Activated naive CD4-positive, alpha-beta T cell treated with anti-CD3 and anti-CD28 coated beads for 36 hours (primary cell): ENCODE results near the gene SLC8A1. TPM values are rescaled to one million over a fixed set of nuclear protein-coding genes. Genes with fewer than 3 reads are reported as not detected.
"Not testable (repeated sequence)": the region's sequence is repeated elsewhere in the genome, so short reads cannot be mapped to it uniquely, and the experiment has no call there.

ENCODE experiments used
- CTCF ChIA-PET: fragments of 350-600 bp; sonication (Branson Sonifier 250); formaldehyde crosslinking; loops from one replicate; lab custom pipeline; 2021; ENCODE audit warnings: antibody characterized with exemption; lab: Charles Lee
- DNase-seq: peaks from one replicate; pipeline ENCODE4 v3.0.0-alpha.2; 2020
- H3K27ac Mint-ChIP-seq: one replicate; pipeline ENCODE4 v1.8.0; 2021; ENCODE audit warnings: mild to moderate bottlenecking, mixed read lengths
- H3K27me3 Mint-ChIP-seq: one replicate; pipeline ENCODE4 v1.8.0; 2021; ENCODE audit warnings: low read depth, mixed read lengths
- H3K36me3 Mint-ChIP-seq: one replicate; pipeline ENCODE4 v1.8.0; 2021; ENCODE audit warnings: low read depth, mixed read lengths
- H3K4me1 Mint-ChIP-seq: one replicate; pipeline ENCODE4 v1.8.0; 2021; ENCODE audit warnings: low read depth, mixed read lengths
- H3K4me3 Mint-ChIP-seq: one replicate; pipeline ENCODE4 v1.8.0; 2021; ENCODE audit warnings: mild to moderate bottlenecking, moderate library complexity, mixed read lengths
- H3K9me3 Mint-ChIP-seq: one replicate; pipeline ENCODE4 v1.8.0; 2021; ENCODE audit warnings: mixed read lengths
- intact Hi-C: fragments of 100-400 bp; cut with micrococcal nuclease; formaldehyde crosslinking; loops from one replicate; pipeline ENCODE4 v1.15.1; 2023
- total RNA-seq, 2 experiments: library from RNA; stranded (reverse); gene quantifications; one replicate each; pipeline ENCODE4 v1.2.3, GENCODE V29; 2021

Gene SLC8A1
- total RNA-seq, 2 experiments from 2014 or later, result 0.60 to 0.99 TPM

DNA sequence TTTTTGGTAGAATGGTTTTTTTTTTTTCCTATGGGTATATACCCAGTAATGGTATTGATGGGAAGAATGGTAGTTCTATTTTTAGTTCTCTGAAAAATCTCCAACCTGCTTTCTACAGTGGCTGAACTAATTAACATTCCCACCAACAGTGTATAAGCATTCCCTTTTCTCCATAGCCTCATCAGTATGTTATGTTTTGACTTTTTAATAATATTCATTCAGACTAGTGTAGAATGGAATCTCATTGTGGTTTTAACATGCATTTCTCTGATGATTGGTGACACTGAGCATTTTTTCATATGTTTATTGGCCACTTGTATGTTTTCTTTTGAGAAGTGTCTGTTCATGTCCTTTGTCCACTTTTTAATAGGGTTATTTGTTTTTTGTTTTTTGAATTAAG is 378.6 kb downstream of the SLC8A1 start:
- H3K4me3 Mint-ChIP-seq, H3K9me3 Mint-ChIP-seq, intact Hi-C loops, CTCF ChIA-PET, H3K36me3 Mint-ChIP-seq, DNase-seq, H3K27ac Mint-ChIP-seq, H3K27me3 Mint-ChIP-seq, H3K4me1 Mint-ChIP-seq: not testable (repeated sequence)

DNA sequence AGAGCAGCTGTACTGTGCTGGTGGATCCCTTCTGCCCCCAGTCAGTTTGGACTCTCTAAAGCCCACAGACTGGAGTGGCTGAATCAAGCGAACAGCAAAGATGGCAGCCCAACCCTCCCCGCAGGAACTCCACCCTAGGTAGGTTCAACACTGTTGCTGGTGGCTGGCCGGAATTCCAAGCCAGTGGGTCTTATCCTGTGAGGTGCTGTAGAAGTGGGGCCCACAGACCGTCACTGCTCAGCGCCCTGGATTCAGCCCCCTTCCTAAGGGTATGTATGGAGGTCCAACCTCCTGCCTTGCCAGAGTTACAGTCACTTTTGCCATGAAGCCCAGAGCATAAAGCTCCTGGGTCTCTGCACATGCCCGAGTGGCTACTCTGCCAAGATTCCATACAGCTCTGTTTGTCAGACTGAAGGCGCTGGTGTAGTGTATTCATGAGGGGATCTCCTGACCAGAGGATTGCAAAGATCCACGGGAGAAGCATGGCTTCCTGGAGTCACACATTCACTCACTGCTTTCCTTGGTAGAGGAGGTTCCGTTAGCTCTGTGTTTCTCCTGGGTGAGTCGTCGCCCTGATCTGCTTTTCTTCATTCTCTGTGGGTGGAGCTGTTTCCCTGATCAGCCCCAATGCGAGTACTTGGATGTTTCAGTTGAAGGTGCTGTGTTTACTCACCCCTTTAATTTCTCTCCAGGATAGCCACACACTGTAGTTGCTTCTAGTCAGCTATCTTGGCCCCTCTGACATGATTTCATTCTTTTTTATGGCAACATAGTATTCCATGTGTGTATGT is 379.3 kb downstream of the SLC8A1 start:
- CTCF ChIA-PET, result no interaction called here
- intact Hi-C loops, result no loop called here
- H3K4me3 Mint-ChIP-seq, result no peak overlapping the region
- peaks cover 6% of the 10 kb centered on the region for H3K9me3 Mint-ChIP-seq
- no peak overlapping the region for H3K27ac Mint-ChIP-seq
- H3K4me1 Mint-ChIP-seq, result no peaks in the 10 kb centered on the region
- H3K36me3 Mint-ChIP-seq, result no peaks in the 10 kb centered on the region
- no peak for DNase-seq
- peaks cover 4% of the 10 kb centered on the region for H3K27me3 Mint-ChIP-seq

DNA sequence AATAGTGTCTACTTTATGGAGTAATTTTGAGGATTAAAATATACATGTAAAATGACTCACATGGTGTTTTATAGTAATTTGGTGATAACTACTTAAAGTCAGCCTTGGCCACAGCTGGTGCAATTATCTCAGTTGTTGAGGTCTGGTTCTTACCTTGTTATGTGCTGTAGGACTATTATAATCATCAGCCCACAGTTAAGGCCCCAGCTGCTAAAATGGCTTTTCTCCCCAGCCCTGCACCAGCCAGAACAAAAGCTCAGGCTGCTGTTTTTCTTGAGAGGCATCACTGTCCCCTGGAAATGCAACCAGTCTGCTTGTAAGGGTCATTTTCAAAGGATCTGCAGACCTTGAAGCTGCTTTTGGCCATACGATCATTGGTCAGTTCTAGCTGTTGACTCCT is 389.5 kb downstream of the SLC8A1 start:
- no peaks in the 10 kb centered on the region for H3K27me3 Mint-ChIP-seq
- intact Hi-C loops, result no loop called here
- no peak for DNase-seq

DNA sequence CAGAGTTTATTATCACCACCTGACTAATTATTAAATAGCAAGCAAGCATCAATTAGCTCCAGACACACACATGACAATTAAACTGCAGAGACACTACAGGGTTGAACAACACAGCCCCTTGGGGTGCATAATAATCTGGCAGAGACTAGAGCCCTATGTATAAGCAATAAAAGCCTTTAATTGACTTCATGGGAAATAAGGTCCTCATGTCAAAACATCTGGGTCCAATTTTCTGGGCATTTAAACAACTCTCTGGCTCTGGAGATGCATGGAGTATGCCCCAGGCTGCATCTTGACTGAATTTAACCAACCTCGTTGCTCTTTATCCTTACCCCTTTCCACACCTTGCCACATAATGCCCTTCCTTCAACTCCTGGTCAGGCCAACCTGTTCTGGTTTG is 402.1 kb downstream of the SLC8A1 start:
- CTCF ChIA-PET, result no interaction called here
- Mint-ChIP-seq H3K4me1 (no peaks in the 10 kb centered on the region), H3K27me3 (peaks cover 5% of the 10 kb centered on the region), H3K9me3 (no peaks in the 10 kb centered on the region), H3K27ac (no peak overlapping the region), H3K4me3 (no peak overlapping the region), H3K36me3 (no peaks in the 10 kb centered on the region)
- intact Hi-C loops, result no loop called here
- no peak for DNase-seq

More for the DNA sequence above, 389.5 kb downstream of the SLC8A1 start:
- H3K27ac Mint-ChIP-seq, result no peak overlapping the region
- H3K4me3 Mint-ChIP-seq, result no peak overlapping the region
- CTCF ChIA-PET, result no interaction called here
- H3K9me3 Mint-ChIP-seq, result peaks cover 2% of the 10 kb centered on the region
- H3K36me3 Mint-ChIP-seq, result no peaks in the 10 kb centered on the region
- H3K4me1 Mint-ChIP-seq, result no peaks in the 10 kb centered on the region

DNA sequence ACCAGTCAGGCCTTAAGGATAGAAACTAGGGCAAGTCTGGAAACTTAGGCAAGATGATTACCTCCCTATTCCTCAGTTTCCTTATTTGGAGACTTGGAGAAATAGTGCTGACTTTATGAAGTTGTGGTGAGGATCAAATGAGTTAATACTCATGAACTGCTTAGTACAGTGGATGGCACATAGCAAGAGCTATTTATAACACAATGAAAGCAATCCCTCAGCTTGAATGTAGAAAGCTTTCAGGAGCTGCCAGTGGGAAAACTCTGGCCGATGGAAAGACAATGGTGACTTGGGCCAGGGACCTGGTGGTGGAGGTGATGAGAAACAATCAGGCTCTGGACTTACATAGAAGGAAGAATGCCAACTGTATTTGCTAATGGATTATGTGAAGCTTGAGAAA is 403.4 kb downstream of the SLC8A1 start:
- intact Hi-C loops, result no loop called here
- H3K9me3 Mint-ChIP-seq, result no peaks in the 10 kb centered on the region
- DNase-seq, result no peak
- H3K4me3 Mint-ChIP-seq, result no peak overlapping the region
- no peaks in the 10 kb centered on the region for H3K36me3 Mint-ChIP-seq
- peaks cover 5% of the 10 kb centered on the region for H3K27me3 Mint-ChIP-seq
- CTCF ChIA-PET, result no interaction called here
- no peaks in the 10 kb centered on the region for H3K4me1 Mint-ChIP-seq
- no peak overlapping the region for H3K27ac Mint-ChIP-seq

DNA sequence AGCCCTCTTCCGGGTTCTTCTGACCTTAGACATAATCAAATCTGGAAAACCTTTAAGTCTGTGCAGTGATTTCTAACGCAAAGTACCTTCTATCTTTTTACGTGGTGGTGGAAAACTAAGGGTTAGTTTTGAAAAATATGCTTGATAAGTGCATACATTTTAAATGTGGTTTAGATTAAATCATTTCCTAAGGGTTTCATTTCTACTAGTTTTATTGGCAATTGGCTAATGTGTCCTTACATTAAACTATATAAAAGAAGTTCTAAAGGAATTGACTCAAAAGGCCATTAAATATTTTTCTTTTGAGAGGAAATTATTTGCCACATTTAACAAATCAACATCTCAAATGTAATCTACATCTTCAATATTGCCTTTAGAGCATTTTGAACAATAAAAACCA is 404.5 kb downstream of the SLC8A1 start:
- Mint-ChIP-seq H3K4me1 (no peaks in the 10 kb centered on the region), H3K9me3 (no peaks in the 10 kb centered on the region), H3K4me3 (no peak overlapping the region), H3K27me3 (peaks cover 5% of the 10 kb centered on the region), H3K36me3 (no peaks in the 10 kb centered on the region), H3K27ac (no peak overlapping the region)
- DNase-seq, result no peak
- intact Hi-C loops, result no loop called here
- CTCF ChIA-PET, result no interaction called here
